NCI-H446 treated with DMSO at 0.1 percent for 48 hours (cell line): ENCODE results near the gene CACNB3.
A peak's percentile ranks its signal among the peaks of the same experiment; 100 is the strongest.
"Not testable (repeated sequence)": the region's sequence is repeated elsewhere in the genome, so short reads cannot be mapped to it uniquely, and the experiment has no call there.

ENCODE experiments used
- DNase-seq: peaks from one replicate; lab custom pipeline; 2025; lab: John Stamatoyannopoulos, UW

The CACNB3 gene

GRCh38 chr12:48818831-48819590 lies 715 bp downstream of the CACNB3 start:
- DNase-seq: no peak

DNA sequence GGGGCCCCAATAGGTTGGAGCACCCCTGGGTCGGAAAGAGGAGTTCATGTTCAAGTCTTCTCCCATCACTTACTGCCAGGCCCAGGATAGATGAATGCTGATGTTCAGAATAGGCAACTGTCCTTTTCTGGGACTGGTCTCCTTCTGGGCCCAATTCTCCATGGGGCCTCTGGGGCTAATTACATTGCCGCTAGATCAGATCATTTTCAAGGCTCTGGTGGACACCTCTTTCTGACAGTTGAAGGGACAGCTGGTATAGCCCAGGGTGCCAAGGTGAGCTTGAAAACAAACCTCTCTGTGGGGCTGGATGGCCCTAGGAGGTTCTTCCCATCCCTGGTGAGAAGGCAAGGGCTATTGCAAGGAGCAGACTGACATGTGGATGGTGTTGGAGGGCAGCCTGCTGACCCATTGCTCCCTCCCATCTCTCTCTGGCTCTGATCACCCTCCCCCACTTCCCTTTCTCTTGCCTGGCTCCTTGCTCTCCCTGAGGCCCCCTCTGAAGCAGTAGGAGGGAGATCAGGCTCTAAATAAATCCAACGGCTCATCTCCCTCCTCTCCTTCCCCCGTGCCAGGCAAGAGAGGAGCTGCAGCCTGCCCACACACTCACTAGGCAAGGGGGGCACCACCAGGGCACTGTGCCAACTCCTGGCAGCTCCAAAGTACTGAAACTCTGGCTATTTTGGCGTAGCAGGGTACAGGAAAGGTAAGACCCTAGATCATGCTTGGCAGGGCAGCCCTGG lies 1.9 kb downstream of the CACNB3 start:
- DNase-seq: no peak

DNA sequence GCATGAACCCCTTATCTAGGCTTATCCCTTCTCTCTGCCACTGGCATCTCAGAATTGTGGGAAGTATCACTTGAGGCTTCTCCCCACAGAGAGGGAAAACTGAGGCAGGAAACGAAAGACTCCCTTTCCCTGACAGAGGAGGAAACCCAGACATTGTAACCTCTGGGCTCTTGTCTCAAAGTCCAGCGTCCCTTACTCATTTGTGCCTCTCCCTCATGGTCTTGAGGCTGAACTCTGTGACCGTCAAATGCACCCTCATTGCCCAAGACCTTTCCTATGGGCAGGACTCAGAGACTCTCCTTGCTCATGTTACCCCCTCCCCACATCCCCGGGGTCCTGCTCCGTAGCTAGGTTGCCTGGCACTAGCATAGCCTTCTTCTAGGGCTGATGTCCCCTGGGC lies 3.8 kb downstream of the CACNB3 start:
- DNase-seq: no peak

DNA sequence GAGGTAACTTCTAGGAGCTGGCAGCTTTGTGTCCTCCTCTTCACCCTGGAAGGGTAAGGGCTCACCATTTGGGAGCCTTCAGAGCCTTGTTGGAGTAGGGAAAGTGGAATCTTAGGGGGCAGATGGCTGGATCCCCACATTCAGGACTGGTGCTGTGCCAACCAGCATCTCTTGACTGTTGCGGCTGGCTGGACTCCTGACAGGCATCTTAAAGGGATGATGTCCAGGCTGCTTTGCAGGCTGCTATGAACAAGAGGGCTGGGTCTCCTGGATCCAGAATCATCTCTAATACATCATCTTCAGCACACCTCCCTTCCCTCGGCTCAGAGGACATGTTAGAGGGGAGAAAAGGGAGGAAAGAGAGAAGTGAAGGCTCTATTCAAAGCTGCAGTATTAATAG lies 4.4 kb downstream of the CACNB3 start:
- no peak for DNase-seq

- no peak for DNase-seq
These were observed 5.0 kb downstream of the CACNB3 start for GRCh38 chr12:48823281-48823680.

- no peak for DNase-seq
These were observed 5.8 kb downstream of the CACNB3 start for GRCh38 chr12:48824112-48824511.

DNA sequence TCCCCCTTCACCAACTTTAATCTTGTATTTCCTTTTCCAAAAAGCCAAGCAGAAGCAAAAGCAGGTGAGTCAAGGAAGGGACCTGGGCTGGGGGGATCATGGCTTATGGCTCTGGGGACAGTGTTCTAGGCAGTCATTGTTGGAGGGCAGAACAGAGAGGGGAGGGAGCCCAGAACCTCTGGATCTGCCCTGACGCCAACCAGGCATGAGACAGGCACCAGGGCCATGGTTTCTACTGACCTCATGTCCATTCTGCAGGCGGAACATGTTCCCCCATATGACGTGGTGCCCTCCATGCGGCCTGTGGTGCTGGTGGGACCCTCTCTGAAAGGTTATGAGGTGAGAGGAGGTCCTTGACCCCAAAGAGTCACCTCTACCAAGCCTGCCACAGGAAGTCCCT lies 6.6 kb downstream of the CACNB3 start:
- DNase-seq: no peak

- no peak for DNase-seq
These were observed 8.0 kb downstream of the CACNB3 start for GRCh38 chr12:48826209-48826855.

- no peak for DNase-seq
These were observed 8.7 kb downstream of the CACNB3 start for GRCh38 chr12:48827026-48827425.

GRCh38 chr12:48827513-48828096 lies 9.3 kb downstream of the CACNB3 start:
- no peak for DNase-seq

DNA sequence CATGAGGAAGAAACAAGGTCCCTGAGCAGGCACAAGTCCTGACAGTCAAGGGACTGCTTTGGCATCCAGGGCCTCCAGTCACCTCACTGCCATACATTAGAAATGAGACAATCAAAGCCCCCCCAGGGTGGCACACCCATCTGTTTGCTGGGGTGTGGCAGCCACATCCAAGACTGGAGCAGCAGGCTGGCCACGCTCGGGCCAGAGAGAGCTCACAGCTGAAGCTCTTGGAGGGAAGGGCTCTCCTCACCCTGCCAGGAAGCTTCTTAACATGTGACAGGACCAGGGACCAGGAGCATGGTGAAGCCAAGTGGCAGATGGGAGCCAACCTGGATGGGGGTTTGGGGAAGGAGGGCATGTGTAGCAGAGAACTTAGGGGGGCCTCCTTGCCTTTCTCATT lies 10.0 kb downstream of the CACNB3 start:
- DNase-seq: no peak

GRCh38 chr12:48828841-48829575 lies 10.7 kb downstream of the CACNB3 start:
- DNase-seq: no peak

DNA sequence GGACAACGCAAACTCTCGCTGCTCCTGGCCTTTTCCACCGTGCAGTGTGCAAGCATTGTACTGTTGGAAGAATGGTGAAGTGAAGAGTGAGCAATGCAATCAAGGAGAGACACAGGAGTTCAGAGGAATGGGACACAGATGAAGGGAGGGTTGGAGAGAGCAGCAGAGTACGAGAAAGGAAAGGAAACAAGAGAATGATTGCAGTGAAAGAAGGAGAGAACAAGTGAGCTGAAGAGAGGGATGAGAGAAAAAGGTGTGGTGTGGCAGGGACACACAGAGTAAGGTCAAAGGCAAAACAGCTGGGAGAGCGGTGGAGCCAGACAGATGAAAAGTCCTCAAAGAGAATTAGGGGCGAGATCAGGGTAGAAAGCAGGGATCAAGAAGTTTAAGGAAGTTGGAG lies 13.0 kb downstream of the CACNB3 start:
- DNase-seq: no peak

- no peak for DNase-seq
These were observed 14.2 kb downstream of the CACNB3 start for GRCh38 chr12:48832321-48833060.

DNA sequence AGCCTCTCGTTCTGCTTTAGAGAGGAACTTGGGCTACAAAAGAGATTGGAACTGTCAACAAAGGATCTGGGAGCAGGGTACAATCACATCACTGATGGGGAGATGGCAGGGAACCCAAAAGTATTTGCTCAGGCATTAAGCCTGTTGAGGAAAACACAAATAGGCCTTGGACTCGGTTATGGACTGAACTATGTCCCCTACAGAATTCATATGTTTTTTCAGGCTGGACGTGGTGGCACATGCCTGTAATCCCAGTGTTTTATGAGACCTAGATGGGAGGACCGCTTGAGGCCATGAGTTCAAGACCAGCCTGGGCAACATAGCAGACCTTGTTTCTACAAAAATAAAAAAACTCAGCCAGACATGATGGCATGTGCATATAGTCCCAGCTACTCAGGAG lies 19.8 kb downstream of the CACNB3 start:
- DNase-seq: no peak

- DNase-seq: not testable (repeated sequence)
These were observed 23.7 kb downstream of the CACNB3 start for GRCh38 chr12:48842021-48842420.

GRCh38 chr12:48851883-48852733 lies 33.8 kb downstream of the CACNB3 start, which contains the start of gene DDX23:
Gene DDX23 (minus strand): TSS chr12:48852163. CDS start chr12:48845782, 6,381 bp downstream.
- peak; percentile 96 for DNase-seq

DNA sequence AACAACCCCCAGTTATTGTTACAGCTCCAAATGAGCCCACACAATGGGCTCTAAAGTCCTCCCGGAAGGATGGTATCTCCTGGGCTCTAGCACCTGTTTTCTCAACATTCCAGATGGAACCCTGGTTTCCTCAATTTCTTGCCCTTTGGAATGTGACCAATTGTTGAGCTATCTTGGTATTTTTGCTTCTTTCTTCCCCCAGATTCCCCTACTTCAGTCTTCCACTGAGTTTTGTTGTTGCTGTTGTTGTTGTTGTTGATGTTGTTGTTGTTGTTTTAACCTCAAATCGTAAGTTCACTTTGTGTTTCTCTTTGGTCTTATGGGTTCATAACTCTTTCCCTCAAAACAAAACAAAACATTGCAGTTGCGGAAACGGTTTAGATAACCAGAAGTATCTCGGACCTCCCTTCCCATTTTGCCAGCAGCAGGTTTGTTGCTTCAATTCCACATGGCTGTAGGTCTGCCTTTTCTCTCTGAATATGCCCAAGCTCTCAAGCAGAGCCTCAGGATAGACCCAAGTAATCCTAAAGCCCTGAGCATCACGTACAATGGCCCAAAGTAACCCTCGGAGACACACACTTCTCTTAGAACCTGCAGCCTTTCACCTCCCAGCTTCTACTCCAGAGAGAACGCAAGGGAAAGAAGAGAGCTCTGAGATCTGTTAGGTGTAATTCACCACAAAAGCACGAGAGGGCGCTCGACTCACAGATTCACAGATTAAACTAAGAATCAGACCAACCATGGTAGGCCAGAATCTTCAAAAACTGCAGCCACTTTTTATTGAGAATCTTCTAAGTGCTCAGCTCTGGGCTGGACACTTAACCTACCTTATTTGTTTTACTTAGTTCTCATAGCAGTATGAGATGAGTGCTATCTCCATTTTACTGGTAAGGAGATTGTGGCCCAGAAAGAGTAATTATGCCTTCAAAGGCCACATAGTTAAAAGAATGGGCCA lies 34.7 kb downstream of the CACNB3 start:
- peak; percentile 67 for DNase-seq

DNA sequence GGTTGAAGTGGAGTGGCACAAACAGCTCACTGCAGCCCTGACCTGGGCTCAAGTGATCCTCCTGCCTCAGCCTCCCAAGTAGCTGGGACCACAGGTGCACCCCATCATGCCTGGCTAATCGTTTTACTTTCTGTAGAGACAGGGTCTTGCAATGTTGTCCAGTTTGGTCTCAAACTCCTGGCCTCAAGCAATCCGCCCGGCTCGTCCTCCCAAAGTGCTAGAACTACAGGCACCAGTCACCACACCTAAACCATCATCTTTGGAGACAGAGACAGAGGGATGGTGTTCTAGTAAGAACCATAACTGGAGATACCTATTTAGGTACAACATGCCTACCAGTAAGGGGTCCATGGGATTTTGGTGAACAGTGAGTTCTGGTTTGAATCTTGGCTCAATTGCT lies 36.2 kb downstream of the CACNB3 start:
- DNase-seq: no peak
